Stomach (tissue), 9 donors: ENCODE results near the gene MYO9A. TPM values are rescaled to one million over a fixed set of nuclear protein-coding genes. Genes with fewer than 3 reads are reported as not detected.
A peak's percentile ranks its signal among the peaks of the same experiment; 100 is the strongest.

Experiments used
- DNase-seq, 2 donors: peaks; one replicate each; pipeline versions ENCODE4 v3.0.0 to v3.0.0-alpha.2; 2013 to 2019
- H3K27ac ChIP-seq, 5 donors: fragments of 200-600 bp in 4 of 5; sonication (generic) in 4 of 5; one replicate each; pipeline ENCODE4 v1.5.1; 2013 to 2019; ENCODE audit warnings: mild to moderate bottlenecking in 1 of 5, moderate library complexity in 1 of 5
- H3K27me3 ChIP-seq, 3 donors: fragments of 200-600 bp; sonication (generic); one replicate each; pipeline ENCODE4 v1.5.1; 2017 to 2019; ENCODE audit warnings: mixed run types in 1 of 3
- H3K36me3 ChIP-seq, 4 donors: fragments of 200-600 bp; sonication (generic); 1 replicate in 3 of 4; 2 replicates in 1 of 4; pipeline ENCODE4 v1.5.1; 2016 to 2019
- H3K4me1 ChIP-seq, 4 donors: fragments of 200-600 bp; sonication (generic); one replicate each; pipeline ENCODE4 v1.5.1; 2016 to 2019
- H3K4me3 ChIP-seq, 4 donors: fragments of 200-600 bp; sonication (generic) in 3 of 4; one replicate each; pipeline ENCODE4 v1.5.1; 2016 to 2019; ENCODE audit warnings: mild to moderate bottlenecking in 1 of 4
- H3K9me3 ChIP-seq, 4 donors: fragments of 200-600 bp; sonication (generic); one replicate each; pipeline ENCODE4 v1.5.1; 2016 to 2019
- CTCF ChIP-seq, 7 experiments: fragments of 450-650 bp in 4 of 7; fragments of 200-600 bp in 3 of 7; sonication (generic) in 3 of 7; IDR thresholded peaks; one replicate each; pipeline ENCODE4 v1.5.1; 2016 to 2019; ENCODE audit warnings: antibody characterized with exemption in 7 of 7, control low read depth in 2 of 7, mild to moderate bottlenecking in 1 of 7
- EP300 ChIP-seq: sonication (generic); formaldehyde crosslinking; IDR thresholded peaks from one replicate; pipeline ENCODE4 v1.6.1; 2017; ENCODE audit warnings: antibody characterized with exemption
- POLR2A ChIP-seq, 4 donors: fragments of 450-650 bp; IDR thresholded peaks; one replicate each; pipeline ENCODE4 v1.6.1; 2016; ENCODE audit warnings: antibody characterized with exemption in 4 of 4, control low read depth in 2 of 4, mild to moderate bottlenecking in 1 of 4, moderate library complexity in 1 of 4
- POLR2AphosphoS5 ChIP-seq, 3 donors: sonication (generic); formaldehyde crosslinking; IDR thresholded peaks; one replicate each; pipeline ENCODE4 v1.6.1; 2016; ENCODE audit warnings: antibody characterized with exemption in 3 of 3
- WGBS, 5 donors: extraction: QIAGEN DNeasy Blood & Tissue Kit in 3 of 5; methylation state at CpG; one replicate each; pipeline versions ENCODE4 v1.1.5 to v1.1.7; 2013 to 2018; 5-methylcytosine and 5-hydroxymethylcytosine counted together
- intact Hi-C: fragments of 100-400 bp; cut with DNase I; formaldehyde crosslinking; loops from one replicate; pipeline ENCODE4 v1.15.1; 2023; ENCODE audit warnings: low total_unique reads
- polyA plus RNA-seq, 3 donors: library from polyadenylated mRNA; stranded (reverse); fragments of 200-250 nt; gene quantifications; one replicate each; pipeline ENCODE4 v1.2.3, GENCODE V29; 2013
- total RNA-seq, 5 donors: library from RNA; depleted of rRNA; stranded (reverse); fragments of >200 nt; gene quantifications; one replicate each; pipeline versions ENCODE4 v1.1.0 to v1.2.3, GENCODE V29; 2014 to 2016
- donor health status: healthy with polysubstance abuse.
- donor health status: Bipolar disorder and iron deficiency.
- donor health status: healthy.

The MYO9A gene
- total and polyA plus RNA-seq, 8 donors: 2.2 to 120 (median 39.0) TPM

GRCh38 chr15:71788646-71789579, 329.0 kb downstream of the MYO9A start:
- DNase-seq: peak in 1 of 2 donors; percentile 2
- Histone ChIP-seq H3K27ac (no peak overlapping the region), H3K4me3 (no peak overlapping the region), H3K4me1 (no peaks in the 10 kb centered on the region), H3K36me3 (no peaks in the 10 kb centered on the region), H3K9me3 (no peaks in the 10 kb centered on the region), H3K27me3 (no peaks in the 10 kb centered on the region)
- TF ChIP-seq CTCF (IDR thresholded peaks at IDR 0.05) (no peak), POLR2A (IDR thresholded peaks at IDR 0.05) (no peak), POLR2AphosphoS5 (IDR thresholded peaks at IDR 0.05) (no peak), EP300 (no peak)
- WGBS, 5 donors: 72 to 82% (median 76%) methylated on average over 15 of the region's 15 CpGs
- intact Hi-C loops: no loop called here

DNA sequence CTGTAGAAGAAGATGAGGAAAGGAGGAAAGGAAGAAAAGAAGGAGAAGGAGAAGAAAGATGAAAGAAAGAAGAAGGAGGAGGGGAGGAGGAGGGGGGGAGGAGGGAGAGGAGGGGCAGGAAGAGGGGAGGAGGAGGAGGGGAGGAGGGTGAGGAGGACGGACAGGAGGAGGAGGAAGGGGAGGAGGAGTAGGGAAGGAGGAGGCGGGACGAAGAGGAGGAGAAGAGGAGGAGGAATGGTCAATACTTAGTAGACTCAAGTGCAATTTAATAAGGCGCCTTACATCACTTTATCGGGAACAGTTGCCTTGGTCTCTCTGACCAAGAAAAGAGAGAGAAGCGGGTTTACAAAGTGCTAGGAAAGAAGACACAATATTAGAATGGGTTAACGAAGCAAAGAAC, 331.3 kb downstream of the MYO9A start:
- no peaks in the 10 kb centered on the region for H3K4me1 ChIP-seq
- H3K27ac ChIP-seq: no peak overlapping the region
- TF ChIP-seq EP300: no peak
- no peak for TF ChIP-seq POLR2A (IDR thresholded peaks at IDR 0.05)
- no peak for TF ChIP-seq POLR2AphosphoS5 (IDR thresholded peaks at IDR 0.05)
- H3K4me3 ChIP-seq: no peak overlapping the region
- H3K27me3 ChIP-seq: no peaks in the 10 kb centered on the region
- intact Hi-C loops: no loop called here
- no peaks in the 10 kb centered on the region for H3K36me3 ChIP-seq
- no peak for DNase-seq
- no peaks in the 10 kb centered on the region for H3K9me3 ChIP-seq
- 82 to 90% (median 85%) methylated on average over 7 of the region's 7 CpGs for WGBS, 5 donors

DNA sequence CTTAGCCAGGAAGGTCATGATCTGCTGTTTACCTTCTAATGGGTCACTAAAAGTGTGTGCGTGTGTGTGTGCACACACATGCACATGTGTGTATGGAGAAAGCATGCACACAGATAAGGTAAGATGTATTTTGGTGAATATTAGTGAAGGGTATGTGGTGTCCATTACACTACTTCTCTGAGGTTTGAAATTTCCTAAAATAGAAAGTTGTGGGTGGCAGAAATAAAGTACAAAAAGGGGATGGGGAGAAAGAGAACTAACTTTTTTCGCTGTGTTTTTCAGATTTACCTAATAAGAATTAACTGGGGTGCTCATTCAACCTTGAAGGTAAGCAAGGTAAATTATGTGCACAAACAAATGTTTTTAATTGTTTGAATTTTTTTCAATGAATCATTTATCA, 332.0 kb downstream of the MYO9A start:
- Histone ChIP-seq H3K27ac (no peak overlapping the region), H3K36me3 (no peaks in the 10 kb centered on the region), H3K27me3 (no peaks in the 10 kb centered on the region), H3K4me1 (no peaks in the 10 kb centered on the region), H3K9me3 (no peaks in the 10 kb centered on the region), H3K4me3 (no peak overlapping the region)
- TF ChIP-seq POLR2A (IDR thresholded peaks at IDR 0.05): no peak
- TF ChIP-seq POLR2AphosphoS5 (IDR thresholded peaks at IDR 0.05): no peak
- TF ChIP-seq EP300: no peak
- no peak for TF ChIP-seq CTCF (IDR thresholded peaks at IDR 0.05)
- 80 to 89% (median 83%) methylated on average over 2 of the region's 2 CpGs for WGBS, 5 donors
- intact Hi-C loops: no loop called here
- DNase-seq: no peak

GRCh38 chr15:71784719-71785118, 333.2 kb downstream of the MYO9A start:
- Histone ChIP-seq H3K4me3 (no peak overlapping the region), H3K4me1 (peaks cover 0 to 9% (median 4%) of the 10 kb centered on the region in 4 donors), H3K36me3 (no peaks in the 10 kb centered on the region), H3K27me3 (no peaks in the 10 kb centered on the region), H3K27ac (no peak overlapping the region), H3K9me3 (no peaks in the 10 kb centered on the region)
- intact Hi-C loops: no loop called here
- no peak for DNase-seq
- no peak for TF ChIP-seq POLR2AphosphoS5 (IDR thresholded peaks at IDR 0.05)
- no peak for TF ChIP-seq EP300
- TF ChIP-seq POLR2A (IDR thresholded peaks at IDR 0.05): no peak
- no peak for TF ChIP-seq CTCF (IDR thresholded peaks at IDR 0.05)
- 69 to 76% (median 72%) methylated on average over 5 to 6 of the region's 6 CpGs for WGBS, 5 donors
